HG03097 (cell line): ENCODE measurements around the gene CACNA1D.

Experiments
- ATAC-seq: cut with Tn5 transposase; IDR thresholded peaks from one replicate; pipeline ENCODE4 v1.9.1; 2021; ENCODE audit not compliant: unreplicated experiment, low FRiP score

Gene CACNA1D

GRCh38 chr3:53833700-53834099, 339.3 kb downstream of the CACNA1D start:
- ATAC-seq: no peak

DNA sequence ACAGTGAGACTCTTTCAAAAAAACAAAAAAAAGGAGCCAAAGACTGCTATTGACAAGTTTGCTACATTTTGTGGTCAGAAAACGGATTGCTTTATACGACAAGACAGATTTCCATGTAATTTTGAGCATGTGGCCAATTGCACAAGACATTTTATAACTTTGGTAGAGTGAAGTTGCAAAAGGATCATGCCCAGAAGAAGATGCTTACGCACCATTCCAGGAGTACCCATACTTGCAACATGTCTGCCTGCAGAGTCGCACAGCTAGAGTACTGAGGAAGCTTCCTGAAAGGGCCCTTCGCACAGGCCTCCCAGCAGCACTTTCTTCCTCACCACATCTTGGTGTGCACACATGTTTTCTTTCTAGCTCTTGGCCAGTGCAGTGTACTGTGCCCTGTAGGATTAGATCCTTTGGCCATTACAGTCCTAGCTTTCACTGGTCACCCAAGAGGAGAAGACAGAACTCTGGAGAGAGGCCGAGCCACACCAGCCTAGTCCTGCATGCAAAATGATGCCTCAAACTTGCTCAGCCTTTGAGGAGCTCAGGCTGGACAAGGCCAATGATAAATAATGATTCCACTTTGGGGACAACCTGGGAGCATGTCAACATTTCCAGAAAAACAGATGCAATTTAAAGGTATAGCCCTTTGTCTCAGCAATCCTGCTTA, 340.2 kb downstream of the CACNA1D start:
- ATAC-seq: no peak

- ATAC-seq: no peak
Measured at GRCh38 chr3:53835257-53835656, 340.8 kb downstream of the CACNA1D start.

DNA sequence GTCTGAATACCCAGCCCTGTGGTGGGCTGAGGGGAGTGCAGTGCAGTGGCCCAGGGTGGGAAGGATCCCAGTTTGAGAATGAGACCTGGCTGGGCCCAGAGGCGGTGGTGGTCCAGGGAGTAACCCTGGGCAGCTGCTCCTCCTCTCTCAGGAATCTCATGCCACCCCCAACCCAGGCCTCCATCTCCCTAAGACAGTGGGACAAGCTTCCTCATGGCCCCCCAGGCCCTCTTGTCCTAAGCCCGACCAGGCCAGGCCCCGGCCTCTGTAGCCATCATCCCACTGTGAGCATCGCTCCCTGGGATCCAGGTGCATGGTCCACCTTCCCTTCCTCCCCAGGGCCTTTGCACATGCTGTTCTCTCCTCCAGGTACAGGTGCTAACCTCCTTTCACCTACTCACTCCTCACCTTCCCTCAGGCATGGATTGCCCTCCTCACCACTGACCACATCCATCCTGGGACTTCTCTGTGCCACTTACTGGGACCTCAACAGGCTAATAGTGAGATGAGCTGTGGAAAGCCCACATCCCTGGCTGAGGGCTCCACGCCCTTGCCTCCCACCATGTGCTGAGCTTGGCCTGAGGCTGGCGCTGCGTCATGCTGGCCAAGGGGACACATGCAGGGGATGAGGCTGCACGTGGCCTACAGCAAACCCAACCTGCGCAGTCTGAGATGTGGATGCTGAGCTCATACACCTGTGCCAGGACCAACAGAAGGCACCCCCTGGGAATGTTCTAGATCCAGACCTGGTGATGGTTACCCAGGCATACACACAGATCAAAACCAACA, 341.9 kb downstream of the CACNA1D start:
- no peak for ATAC-seq

- ATAC-seq: no peak
Measured at GRCh38 chr3:53837331-53837730, 342.9 kb downstream of the CACNA1D start.

- ATAC-seq: no peak
Measured at GRCh38 chr3:53841296-53841695, 346.9 kb downstream of the CACNA1D start.

GRCh38 chr3:53842436-53843194, 348.2 kb downstream of the CACNA1D start:
- no peak for ATAC-seq

DNA sequence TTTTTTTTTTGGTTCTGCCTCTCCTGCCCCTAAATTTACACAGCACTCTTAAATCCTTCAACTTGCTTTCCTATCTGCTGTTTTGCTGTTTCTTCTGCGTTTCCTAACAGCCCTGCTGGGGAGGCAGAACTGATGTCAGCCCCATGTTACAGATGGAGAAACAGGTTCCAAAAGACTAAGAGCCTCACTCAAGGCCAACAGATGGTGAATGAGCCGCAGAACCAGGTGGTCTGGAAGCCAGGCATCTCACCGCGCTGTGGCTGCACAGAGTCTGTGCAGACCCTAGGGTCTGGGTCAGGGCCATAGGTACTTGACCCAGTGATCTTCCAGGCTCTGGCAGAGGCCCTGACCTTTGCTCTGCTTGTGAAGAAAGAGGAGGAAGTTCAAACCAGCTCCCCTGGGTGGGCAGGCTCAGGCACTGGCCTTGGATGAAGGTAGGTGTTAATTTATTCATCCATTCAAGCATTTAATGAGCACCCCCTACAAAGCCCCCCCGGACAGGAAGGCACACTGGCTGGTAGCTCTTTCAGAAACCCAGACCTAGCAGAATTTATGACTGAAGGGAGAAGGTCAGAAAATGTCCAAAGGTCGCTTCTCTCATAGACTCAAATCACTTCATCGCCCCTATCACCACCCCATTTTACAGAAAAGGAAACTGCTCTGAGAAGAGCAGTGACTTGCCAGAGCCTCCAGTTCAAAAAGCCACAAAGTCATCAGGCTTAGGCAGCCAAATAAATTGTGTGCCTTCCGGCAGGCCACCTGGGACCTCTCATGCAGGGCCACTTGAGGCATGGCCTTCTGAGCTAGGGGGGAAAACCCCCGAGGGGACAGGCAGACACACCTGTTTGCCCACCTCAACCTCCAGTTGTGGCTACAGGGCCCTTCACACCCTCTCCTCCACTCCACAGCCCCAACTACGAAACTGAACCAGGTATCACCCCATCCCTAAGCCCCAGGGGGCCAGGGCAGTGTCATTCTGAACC, 349.1 kb downstream of the CACNA1D start:
- ATAC-seq: no peak

DNA sequence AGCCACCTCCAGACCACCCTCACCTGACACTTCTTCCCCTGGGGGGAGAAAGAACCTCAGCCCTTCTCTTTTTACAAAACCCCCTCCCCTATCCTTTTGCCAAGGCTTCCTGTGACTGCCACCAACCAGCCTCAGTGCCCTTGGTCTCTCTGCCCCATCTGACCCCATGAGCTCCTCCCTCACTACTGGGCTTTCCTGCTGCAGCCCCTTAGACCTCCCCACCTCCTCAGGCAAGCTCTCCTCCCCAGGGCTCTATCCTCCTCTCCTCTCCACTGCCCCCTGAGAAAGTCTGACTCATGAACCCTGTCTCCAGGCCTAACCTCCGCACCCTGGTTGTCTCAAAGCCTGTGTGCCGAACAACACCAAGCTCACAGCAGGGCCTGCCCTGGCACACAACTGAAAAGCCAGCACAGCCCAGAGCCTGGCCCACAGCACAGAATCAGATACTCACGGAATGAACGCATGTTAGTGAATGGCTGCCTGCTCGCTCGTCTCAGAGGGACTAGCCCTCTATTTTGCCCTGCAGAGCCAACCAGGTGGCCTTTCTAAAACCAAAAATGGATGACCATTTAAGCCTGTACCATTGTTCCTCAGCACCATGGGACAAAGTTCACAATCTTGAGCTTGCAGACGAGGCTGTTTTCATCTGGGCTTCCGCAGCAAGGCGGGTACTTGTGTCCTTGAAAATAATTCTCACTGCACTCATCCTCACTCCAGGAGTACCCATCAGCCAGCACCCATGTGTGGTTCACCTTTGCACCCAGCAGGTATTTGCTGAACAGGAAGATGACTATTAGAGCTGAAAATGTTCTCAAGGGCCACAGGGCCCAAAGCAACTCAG, 350.1 kb downstream of the CACNA1D start:
- ATAC-seq: no peak

DNA sequence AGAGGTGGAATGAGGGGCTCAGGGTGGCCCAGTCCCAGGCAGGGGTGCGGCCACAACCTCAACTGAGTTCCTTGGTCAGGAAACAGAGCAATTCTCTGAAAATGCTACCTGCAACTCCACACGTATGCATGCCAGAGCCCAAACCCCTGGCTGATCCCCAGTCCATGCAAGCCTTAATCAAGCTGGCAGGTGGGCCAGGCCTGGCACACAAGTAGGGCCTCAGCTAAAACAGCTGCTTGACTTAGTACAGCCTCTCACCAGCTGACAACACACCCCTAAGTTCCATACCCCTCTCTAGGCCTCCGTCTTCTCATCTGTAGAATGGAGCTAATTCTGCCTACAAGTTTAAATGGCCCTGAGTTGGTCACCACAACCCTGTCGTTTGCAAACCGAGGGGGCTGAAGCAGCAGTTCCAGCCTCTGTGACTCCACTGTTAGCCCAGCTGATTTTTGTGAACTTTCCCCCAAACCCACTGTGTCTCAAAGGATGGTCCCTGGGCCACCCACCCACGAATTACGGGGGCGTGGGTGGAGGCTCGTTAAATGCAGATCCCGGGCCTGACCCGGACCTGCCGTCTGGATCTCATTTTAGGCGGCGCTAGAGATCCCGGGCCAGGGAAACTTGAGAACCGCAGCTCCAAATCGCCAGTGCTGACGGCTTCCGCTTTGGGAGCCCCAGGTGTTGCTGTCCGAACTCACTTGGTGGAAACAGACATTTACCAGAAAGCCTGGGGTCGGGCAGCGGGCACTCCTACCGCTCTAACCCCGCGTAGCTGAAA, 350.9 kb downstream of the CACNA1D start:
- ATAC-seq: no peak

- no peak for ATAC-seq
Measured at GRCh38 chr3:53845881-53846133, 351.4 kb downstream of the CACNA1D start.

DNA sequence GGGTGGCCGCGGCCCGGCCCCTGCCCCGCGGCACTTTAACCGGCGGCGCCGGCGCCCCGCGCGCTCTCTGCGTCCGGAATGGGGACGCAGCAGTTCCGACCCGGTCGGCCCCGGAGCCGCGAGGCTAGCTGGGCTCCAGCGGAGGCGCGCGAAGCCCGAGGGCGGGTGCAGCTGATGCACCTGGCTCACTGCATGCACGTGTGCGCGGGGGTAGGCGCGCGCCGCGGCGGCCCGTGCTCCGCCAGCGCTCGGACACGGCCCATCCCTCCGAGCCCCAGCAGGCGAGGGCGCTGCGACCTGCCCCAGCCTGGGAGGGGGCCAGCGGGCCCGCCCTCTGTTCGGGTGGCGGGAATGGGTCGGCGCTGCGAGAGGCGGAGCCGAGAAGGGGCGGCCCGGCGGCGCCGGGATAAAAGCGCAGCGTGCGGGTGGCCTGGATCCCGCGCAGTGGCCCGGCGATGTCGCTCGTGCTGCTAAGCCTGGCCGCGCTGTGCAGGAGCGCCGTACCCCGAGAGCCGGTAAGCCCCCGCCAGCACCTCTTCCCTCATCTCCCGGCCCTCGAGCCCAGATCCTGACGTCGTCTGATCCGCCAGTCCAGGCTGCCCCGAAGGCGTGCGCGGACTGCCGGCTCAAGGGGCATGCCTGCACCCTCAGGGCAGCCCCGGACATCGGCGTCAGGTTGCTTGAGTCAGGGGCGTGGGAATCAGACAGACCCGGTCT, 351.9 kb downstream of the CACNA1D start, which contains the start of the genes CHDH and IL17RB:
Gene CHDH (minus strand): TSS at position 286 of the 717 bp plus-strand sequence. CDS start 22,411 bp downstream, outside the sequence.
Gene IL17RB (plus strand): TSS at position 435 of the 717 bp plus-strand sequence. CDS start 21 bp downstream, at position 456.
- no peak for ATAC-seq

DNA sequence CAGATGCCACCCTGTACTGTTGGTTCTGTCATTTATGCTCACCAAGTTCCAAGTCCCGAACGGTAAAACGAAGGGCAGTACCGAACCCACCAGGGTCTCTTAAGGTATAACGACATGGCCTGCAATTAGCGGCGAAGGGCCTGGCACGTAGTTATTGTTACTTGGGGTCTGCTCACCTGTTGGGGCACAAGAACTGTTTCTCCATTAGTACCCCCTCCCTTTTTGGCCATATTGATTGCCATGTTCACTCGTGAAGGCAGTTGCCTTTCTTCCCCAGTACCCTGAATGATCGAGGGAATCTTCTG, 352.4 kb downstream of the CACNA1D start:
- ATAC-seq: no peak

DNA sequence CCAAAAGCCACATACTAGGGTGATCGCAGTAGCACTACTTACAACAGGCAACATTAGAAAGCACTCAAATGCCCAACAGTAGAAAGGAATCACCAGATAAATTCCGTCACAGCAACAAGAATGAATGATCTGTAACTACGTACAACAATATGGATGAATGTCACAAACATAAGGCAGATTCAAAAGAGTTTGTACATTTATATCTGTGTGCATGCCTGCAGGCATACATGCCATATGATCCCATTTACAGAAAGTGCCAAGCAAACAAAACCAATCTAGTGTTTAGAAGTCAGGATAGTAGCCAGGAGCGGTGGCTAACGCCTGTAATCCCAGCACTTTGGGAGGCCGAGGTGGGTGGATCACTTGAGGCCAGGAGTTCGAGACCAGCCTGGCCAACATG, 355.5 kb downstream of the CACNA1D start:
- ATAC-seq: no peak

DNA sequence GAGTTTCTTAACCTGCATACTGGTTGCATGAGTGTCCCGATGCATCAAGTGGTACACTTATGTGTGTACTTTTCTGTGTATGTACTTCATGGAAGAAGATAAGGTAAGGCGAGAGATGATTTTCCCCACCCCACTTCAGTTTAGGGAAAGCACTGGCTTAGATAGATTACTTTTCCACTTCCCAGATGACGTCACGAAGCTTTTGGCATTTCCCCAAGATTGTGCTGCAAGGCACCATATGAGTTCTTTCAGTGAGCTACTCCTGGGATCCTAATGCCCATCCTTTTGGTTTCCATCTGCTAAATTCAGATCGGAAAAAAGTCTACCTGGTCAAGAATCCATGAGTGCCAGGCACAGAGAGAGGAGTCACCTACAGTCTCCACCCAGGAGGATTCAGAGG, 356.5 kb downstream of the CACNA1D start:
- ATAC-seq: no peak

- no peak for ATAC-seq
Measured at GRCh38 chr3:53856964-53857363, 362.6 kb downstream of the CACNA1D start.

- no peak for ATAC-seq
Measured at GRCh38 chr3:53858096-53858741, 363.8 kb downstream of the CACNA1D start.

DNA sequence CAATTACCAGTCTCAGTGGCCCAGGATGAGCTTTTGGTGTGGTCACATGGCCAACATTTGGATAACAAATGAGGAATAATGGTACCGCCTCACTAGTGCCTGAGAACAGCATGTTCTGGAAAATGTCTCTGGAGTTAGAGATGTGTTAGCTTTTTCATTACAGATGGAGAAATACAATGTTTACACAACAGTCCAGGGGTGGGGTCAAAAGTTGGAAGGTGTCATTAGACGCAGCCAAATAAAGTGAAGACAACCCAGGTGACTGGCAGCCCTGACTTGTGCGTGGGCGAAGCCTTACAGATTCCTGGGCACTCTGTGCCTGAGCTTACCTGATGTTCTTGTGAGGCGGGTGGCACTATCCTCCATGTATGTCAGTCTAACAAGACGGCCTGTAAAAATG, 364.8 kb downstream of the CACNA1D start:
- ATAC-seq: no peak
